ENCODE measurements around the gene METTL25.

DNA sequence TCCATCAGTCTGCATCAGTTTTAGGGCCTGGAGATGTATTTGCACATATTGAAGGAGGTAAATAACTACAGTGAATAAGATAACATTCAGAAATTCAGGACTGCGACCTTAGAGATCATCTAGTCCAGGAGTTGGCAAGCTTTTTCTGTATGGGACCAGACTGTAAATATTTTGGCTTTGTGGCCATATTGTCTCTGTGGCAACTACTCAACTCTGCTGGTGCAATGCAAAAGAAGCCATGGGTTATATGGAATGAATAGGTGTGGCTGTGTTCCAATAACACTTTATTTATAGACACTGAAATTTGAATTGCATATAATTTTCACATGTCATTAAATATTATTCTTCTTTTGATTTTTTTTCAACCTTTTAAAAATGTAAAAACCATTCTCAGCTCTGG is 156.6 kb downstream of the METTL25 start:
- no peak for TF ChIP-seq POLR2AphosphoS5 (IDR thresholded peaks at IDR 0.05)
- TF ChIP-seq RAD21 (conservative IDR thresholded peaks at IDR 0.05): no peak
- TF ChIP-seq EZH2 (IDR thresholded peaks at IDR 0.05; ENCODE audit: borderline replicate concordance, insufficient read depth, low read length, poor library complexity, severe bottlenecking): no peak
- TF ChIP-seq, protein P1, sequence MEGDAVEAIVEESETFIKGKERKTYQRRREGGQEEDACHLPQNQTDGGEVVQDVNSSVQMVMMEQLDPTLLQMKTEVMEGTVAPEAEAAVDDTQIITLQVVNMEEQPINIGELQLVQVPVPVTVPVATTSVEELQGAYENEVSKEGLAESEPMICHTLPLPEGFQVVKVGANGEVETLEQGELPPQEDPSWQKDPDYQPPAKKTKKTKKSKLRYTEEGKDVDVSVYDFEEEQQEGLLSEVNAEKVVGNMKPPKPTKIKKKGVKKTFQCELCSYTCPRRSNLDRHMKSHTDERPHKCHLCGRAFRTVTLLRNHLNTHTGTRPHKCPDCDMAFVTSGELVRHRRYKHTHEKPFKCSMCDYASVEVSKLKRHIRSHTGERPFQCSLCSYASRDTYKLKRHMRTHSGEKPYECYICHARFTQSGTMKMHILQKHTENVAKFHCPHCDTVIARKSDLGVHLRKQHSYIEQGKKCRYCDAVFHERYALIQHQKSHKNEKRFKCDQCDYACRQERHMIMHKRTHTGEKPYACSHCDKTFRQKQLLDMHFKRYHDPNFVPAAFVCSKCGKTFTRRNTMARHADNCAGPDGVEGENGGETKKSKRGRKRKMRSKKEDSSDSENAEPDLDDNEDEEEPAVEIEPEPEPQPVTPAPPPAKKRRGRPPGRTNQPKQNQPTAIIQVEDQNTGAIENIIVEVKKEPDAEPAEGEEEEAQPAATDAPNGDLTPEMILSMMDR (IDR thresholded peaks at IDR 0.05; ENCODE audit: poor library complexity, severe bottlenecking): no peak
- no peak for TF ChIP-seq SMC3 (conservative IDR thresholded peaks at IDR 0.05; ENCODE audit: poor library complexity)
- TF ChIP-seq TAF1 (IDR thresholded peaks at IDR 0.05; ENCODE audit: low read depth): no peak
- TF ChIP-seq, protein P2, sequence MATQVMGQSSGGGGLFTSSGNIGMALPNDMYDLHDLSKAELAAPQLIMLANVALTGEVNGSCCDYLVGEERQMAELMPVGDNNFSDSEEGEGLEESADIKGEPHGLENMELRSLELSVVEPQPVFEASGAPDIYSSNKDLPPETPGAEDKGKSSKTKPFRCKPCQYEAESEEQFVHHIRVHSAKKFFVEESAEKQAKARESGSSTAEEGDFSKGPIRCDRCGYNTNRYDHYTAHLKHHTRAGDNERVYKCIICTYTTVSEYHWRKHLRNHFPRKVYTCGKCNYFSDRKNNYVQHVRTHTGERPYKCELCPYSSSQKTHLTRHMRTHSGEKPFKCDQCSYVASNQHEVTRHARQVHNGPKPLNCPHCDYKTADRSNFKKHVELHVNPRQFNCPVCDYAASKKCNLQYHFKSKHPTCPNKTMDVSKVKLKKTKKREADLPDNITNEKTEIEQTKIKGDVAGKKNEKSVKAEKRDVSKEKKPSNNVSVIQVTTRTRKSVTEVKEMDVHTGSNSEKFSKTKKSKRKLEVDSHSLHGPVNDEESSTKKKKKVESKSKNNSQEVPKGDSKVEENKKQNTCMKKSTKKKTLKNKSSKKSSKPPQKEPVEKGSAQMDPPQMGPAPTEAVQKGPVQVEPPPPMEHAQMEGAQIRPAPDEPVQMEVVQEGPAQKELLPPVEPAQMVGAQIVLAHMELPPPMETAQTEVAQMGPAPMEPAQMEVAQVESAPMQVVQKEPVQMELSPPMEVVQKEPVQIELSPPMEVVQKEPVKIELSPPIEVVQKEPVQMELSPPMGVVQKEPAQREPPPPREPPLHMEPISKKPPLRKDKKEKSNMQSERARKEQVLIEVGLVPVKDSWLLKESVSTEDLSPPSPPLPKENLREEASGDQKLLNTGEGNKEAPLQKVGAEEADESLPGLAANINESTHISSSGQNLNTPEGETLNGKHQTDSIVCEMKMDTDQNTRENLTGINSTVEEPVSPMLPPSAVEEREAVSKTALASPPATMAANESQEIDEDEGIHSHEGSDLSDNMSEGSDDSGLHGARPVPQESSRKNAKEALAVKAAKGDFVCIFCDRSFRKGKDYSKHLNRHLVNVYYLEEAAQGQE (IDR thresholded peaks at IDR 0.05; ENCODE audit: borderline replicate concordance): no peak

Measured in neural cell (in vitro differentiated cells).